ENCODE data around the gene ZNF8. TPM values are rescaled to one million over a fixed set of nuclear protein-coding genes. Genes with fewer than 3 reads are reported as not detected.
"Not testable (repeated sequence)": the region's sequence is repeated elsewhere in the genome, so short reads cannot be mapped to it uniquely, and the experiment has no call there.

Gene ZNF8
- total RNA-seq, 1 donor from 2014 or later, result 8.0 TPM

DNA sequence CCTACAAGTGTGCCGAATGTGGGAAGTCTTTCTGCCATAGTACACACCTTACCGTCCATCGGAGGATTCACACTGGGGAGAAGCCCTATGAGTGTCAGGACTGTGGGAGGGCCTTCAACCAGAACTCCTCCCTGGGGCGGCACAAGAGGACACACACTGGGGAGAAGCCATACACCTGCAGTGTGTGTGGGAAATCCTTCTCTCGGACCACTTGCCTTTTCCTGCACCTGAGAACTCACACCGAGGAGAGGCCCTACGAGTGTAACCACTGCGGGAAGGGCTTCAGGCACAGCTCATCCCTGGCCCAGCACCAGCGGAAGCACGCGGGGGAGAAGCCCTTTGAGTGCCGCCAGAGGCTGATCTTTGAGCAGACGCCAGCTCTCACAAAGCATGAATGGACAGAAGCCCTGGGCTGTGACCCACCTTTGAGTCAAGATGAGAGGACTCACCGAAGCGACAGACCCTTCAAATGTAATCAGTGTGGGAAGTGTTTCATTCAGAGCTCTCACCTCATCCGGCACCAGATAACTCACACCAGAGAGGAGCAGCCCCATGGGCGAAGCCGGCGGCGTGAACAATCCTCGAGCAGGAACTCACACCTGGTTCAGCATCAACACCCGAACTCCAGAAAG lies 16.1 kb downstream of the ZNF8 start:
- DNase-seq (ENCODE audit: low read depth), result no peak

DNA sequence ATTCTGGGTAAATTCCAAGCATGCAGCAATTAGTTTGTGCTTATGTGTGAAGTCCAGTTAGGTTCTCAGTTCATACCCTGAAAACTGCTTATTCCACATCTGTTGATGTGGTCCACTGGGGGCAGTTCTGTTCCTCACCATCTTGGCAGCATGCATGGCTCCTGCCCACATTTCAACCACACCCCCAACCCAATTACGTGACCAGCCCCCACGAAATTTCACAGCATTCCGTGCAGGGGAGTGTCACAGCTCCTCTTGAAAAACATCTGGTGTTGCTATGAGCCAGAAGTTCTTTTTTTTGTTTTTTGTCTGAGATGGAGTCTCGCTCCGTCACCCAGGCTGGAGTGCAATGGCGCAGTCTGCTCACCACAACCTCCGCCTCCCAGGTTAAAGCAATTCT lies 17.3 kb downstream of the ZNF8 start:
- no peak for DNase-seq (ENCODE audit: low read depth)

DNA sequence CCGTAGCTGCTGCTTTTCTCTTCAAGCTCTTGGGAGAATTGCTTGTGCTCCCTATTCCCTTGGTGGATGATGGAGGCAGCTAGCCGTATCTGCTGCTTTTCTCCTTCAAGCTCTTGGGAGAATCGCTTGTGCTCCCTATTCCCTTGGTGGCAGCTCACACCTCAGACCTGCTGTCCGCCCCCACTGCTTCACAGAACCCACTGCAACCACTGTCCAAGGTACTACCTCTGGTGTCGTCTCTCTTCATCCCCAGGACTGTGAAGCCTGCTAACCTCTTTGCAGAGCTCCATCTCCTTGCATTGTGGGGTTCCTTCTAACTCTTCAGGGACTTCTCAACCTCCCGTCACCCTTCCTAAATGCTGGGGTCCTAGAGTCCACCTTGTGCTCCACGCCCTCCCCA lies 21.9 kb downstream of the ZNF8 start:
- DNase-seq (ENCODE audit: low read depth), result no peak

DNA sequence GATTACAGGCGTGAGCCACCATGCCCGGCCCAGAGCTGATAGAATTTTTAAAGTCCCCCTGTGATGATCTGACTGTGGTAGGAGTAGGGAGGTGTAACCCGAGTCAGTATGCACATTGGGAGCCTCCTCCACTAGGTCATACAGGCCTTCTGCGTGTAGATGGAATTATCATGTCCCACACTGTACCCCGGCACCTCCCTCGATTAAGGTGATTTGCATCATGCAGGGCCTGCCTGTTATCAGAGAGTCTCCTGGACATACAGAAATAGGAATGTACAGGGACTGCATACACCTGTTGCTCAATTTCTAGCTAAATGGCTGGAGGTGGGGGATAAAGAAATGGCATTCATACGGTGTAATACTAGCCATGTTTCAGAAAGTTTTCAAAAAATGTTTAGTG lies 25.5 kb downstream of the ZNF8 start:
- no peak for DNase-seq (ENCODE audit: low read depth)

DNA sequence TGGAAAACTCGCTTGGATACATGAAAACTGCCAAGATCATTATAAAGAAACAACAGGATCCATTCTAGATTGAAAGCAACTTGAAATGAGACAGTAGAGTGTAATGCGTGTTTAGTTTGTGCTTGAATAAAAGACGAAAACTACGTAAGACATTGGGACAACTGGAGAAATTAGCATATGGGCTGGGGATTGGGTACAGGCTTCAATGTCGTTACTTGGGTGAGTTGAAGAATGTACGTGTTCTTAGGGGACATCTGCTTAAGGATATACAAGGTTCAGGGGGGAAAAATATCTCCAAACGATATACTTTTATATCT lies 26.0 kb downstream of the ZNF8 start:
- DNase-seq (ENCODE audit: low read depth), result no peak

DNA sequence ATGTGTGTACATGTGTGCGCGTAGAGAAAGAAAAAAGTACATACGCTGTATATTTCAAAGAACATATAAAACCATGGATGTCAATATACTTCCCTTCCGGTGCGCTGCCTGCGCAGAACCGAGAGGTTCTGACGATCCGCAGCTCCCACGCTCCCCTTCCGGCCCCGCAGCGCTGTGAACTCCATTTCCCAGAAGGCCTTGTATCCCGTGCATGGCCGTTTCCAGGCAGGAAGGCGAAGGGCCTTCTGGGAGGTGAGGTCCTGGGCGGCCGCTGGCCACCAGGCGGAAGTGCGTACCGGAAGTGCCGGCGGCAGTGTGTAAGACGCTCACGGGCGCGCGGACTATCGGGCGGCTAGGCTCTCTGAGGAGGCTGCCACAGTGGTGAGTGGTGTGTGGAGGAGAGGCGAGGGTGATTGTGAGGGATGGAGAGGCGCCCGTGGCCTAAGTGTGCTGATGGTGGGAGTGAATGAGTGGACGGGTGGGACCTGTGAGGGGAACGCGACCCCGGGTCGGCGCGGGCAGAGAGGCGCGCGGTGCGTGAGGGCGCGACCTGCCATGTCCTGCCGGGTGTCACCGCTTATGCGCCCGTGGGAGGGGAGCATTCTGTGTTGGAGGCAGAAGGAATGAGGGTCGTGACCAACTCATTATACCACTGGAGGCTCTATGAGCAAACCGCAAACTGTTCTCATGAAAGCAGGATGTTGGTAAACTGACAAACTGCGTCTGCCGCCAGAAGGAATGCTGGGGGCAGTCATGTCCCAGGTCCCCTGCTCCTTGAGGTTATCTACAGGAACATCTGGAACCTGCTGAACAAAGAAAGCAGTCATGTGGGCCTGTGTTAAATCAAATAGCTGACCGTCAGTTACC lies 26.5 kb downstream of the ZNF8 start, which contains the start of gene ERVK3-1:
Gene ERVK3-1 (plus strand): TSS at position 313 of the 867 bp plus-strand sequence. CDS start 6,792 bp downstream, outside the sequence.
- peak; percentile 97 for DNase-seq (ENCODE audit: low read depth)

DNA sequence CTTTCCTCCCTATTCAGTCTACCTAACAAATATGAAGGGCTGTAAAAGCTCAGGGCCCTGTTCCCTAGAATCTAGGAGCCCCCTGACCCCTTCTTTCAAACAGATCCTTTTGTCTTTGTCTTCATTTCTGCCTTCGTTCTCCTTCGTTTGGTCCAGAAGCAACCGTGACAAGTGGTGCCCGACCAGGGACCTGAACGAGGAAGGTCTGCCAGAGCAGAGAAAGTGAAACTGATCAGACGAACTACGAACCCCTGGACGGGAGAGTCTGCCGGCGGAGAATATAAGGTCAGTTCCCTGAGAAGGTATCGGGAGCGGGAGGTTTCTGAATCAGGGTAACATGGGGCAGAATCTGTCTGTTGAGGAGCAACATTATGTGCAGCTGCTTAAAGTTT lies 27.2 kb downstream of the ZNF8 start:
- DNase-seq (ENCODE audit: low read depth), result no peak

DNA sequence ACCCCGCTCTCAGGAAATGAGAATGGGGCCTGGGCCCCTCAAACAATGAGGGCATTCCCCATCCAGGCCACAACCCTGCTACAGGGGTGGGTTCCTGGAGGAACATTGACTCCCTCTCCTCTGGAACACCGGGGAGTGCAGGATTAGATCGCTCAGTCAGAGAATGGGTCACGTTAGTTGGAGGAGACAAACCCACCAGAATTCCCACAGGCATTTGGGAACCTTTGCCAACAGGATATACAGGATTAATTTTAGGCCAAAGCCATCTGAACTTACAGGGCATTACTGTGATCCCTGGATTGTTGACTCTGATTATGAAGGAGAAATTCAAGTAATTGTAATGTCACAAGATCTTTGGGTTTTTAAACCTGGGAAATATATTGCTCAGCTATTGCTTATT lies 29.0 kb downstream of the ZNF8 start:
- peak; percentile 63 for DNase-seq (ENCODE audit: low read depth)

DNA sequence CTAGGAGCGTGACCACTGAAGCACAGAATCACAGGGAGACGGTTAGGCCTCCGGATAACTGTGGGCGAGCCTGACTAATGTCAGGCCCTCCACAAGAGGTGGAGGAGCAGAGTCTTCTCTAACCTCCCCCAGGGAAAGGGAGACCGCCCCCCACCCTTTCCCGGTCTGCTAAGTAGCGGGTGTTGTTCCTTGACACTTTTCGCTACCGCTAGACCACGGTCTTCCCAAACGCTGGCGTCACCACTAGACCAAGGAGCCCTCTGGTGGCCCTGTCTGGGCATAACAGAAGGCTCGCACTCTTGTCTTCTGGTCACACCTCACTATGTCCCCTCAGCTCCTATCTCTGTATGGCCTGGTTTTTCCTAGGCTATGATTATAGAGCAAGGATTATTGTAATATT lies 31.9 kb downstream of the ZNF8 start:
- DNase-seq (ENCODE audit: low read depth), result not testable (repeated sequence)

DNA sequence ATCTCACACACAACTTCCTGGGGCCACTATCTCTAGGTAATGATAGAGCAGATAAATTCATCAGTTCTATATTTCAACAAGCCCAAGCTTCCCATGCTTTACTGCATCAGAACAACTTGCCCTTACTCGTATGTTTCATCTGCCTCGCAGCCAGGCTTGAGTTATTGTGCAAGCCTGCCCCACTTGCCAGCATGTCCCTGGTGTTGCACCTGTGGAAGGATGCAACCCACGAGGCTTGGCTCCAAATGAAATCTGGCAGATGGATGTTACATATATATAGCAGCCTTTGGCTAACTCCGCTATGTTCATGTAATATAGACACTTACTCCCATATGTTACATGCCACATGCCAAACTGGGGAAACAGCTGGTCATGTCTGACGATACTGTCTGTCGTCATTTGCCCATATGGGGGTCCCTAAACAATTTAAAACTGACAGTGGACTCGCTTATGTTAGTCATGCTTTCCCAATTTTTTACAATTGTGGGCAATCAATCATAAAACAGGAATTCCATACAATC lies 32.6 kb downstream of the ZNF8 start:
- no peak for DNase-seq (ENCODE audit: low read depth)

DNA sequence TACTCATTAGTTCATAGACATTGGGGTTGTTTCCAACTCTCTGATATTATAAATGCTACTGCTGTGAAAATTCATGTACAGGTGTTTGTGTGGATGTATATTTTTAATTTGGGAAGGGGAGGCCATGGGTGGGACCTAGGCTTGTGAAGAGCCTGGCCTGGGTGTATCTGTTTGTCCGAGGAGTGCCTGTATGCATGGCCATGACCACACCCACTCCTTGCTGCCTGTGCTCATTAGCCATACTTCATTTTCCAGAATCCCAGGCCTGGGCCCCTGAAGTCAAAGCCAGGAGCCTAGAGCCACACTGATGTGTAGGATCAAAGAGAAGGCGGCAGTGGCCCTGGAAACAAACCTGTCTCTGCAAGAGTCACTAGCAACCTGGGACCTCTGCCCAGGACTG lies 36.8 kb downstream of the ZNF8 start:
- no peak for DNase-seq (ENCODE audit: low read depth)

- DNase-seq (ENCODE audit: low read depth), result peak; percentile 64
Measured at GRCh38 chr19:58317476-58318072, 38.8 kb downstream of the ZNF8 start.

- no peak for DNase-seq (ENCODE audit: low read depth)
Measured at GRCh38 chr19:58318297-58318696, 39.5 kb downstream of the ZNF8 start.

DNA sequence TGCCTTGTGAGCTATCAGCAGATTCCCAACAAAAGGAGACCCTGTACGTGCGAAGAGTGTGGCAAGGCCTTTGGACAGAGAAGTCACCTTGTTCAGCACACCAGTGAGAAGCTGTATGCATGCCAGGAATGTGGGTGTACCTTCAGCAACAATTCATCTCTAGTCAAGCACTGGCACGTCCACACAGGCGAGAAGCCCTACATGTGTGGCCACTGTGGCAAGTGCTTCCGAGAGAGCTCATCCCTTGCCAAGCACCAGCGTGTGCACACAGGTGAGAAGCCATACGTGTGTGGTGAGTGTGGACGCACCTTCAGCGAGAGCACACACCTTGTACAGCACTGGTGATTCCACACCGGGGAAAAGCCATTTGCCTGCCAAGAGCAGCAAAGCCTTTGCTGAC lies 40.5 kb downstream of the ZNF8 start:
- no peak for DNase-seq (ENCODE audit: low read depth)

DNA sequence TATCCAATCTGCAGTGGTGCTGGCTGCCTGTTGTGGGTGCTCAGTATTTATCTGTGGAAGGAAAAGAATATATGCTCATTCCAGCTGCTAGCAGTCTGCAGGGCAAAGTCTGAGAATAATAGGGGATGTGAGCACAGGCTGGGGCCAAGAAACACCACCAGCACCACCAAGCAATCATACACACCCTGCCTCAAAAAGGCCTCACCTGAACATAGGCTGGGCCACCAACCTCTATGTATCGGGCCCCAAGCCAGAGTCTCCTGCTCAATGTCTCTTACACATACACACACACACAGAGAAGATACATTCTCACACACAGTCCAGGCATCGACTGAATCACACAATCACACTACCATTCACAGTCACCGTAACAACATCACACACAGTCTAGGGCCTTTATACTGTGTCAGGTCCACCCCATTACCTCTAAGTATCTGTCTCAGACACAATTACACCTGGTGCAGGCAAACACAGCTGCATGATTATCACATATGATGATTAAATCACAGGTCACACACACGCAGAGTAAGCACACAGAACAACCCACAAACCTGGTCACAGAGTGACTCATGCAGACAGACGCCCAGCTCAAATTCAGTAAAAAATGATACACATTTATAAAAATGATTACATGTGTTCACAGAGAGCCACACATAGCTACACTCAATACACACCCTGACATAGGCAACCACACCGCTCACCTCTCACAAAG lies 46.7 kb downstream of the ZNF8 start:
- DNase-seq (ENCODE audit: low read depth), result no peak

DNA sequence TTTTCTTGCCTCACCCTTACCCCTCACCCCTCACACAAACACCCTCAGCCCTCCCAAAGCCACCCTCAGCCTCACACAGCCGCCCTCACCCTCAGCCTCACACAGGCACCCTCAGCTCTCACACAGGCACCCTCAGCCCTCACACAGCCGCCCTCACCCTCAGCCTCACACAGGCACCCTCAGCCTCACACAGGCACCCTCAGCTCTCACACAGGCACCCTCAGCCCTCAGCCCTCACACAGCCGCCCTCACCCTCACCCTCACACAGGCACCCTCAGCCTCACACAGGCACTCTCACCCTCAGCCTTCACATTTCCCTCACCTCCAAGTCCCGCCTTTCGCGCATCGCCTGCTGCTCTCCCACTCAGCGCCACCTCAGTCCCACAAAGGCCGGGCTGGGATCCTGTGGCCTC lies 47.8 kb downstream of the ZNF8 start:
- DNase-seq (ENCODE audit: low read depth), result no peak

DNA sequence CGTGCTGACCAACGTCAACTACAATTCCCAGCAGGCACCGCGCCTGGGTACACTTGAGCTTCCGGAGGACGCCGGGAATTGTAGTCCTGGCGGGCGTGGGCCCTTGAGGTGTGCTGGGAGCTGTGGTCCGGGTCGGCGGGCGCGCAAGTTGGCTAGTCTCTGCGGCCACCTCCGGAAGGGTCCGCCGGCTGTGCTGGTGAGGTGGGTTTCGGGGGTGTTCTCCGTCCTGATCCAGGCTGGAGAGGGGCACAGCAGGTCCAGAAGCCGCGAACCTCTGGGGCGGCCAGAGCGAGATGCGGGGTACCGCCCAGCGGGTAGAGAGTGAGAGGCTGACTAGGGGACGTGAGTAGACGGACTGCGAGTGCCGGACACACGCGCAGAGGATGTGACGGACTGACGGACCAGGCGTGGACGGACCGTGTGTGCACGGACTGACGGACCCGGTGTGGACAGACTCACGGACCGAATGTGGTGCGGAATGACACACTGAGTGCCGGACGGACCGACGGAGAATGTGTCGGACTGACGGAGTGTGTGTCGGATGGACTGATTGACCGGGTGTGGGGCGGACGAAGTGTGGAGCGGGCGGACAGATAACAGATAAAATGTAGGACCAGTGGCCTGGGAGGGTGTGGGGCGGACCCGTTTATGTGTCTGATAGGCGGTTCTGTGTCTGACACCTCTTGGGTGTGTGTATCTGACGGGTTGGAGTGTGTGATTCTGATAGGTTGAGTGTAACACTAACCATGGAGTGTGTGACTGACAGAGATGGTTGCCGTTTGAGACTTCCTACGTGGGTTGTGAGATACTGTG lies 48.4 kb downstream of the ZNF8 start, which contains the start of gene ZSCAN22:
Gene ZSCAN22 (plus strand): TSS at position 81 of the 813 bp plus-strand sequence. CDS start 7,809 bp downstream, outside the sequence.
- DNase-seq (ENCODE audit: low read depth), result peak; percentile 98

DNA sequence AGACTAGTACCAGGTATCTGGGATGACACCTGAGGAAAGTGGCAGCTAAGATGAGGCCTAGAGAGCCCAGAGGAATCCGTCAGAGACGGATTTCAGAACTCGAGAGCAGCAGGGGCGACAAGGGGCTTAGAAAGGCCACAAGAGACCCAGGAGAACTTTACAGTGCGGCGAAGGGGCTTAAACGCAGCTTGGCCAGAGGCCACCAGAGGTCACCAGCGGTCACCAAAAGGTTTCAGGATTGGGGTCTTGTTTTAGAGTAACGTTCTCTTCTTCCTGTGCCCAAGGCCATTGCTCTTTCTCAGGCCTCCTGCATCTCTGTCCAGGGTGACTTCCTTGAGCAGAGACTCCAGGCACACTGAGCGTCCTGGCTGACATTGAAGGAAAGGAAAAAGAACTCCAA lies 50.2 kb downstream of the ZNF8 start:
- DNase-seq (ENCODE audit: low read depth), result no peak

- peak; percentile 97 for DNase-seq (ENCODE audit: low read depth)
Measured at GRCh38 chr19:58330458-58330857, 51.7 kb downstream of the ZNF8 start.

- DNase-seq (ENCODE audit: low read depth), result no peak
Measured at GRCh38 chr19:58332697-58333096, 53.9 kb downstream of the ZNF8 start.
